Measurements from ENCODE around the gene UBAC1.
"Not testable (repeated sequence)": the region's sequence is repeated elsewhere in the genome, so short reads cannot be mapped to it uniquely, and the experiment has no call there.

DNA sequence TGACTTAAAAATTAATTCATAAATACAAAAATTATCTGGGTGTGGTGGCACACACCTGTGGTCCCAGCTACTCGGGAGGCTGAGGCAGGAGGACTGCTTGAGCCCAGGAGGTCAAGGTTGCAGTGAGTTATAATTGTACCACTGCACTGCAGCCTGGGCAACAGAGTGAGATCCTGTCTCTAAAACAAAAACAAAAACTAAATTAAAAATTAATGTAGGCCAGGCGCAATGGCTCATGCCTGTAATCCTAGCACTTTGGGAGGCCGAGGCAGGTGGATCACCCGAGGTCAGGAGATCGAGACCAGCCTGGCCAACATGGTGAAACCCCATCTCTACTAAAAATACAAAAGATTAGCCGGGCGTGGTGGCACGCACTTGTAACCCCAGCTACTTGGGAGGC, 9.9 kb downstream of the UBAC1 start:
- TF ChIP-seq, protein P1, sequence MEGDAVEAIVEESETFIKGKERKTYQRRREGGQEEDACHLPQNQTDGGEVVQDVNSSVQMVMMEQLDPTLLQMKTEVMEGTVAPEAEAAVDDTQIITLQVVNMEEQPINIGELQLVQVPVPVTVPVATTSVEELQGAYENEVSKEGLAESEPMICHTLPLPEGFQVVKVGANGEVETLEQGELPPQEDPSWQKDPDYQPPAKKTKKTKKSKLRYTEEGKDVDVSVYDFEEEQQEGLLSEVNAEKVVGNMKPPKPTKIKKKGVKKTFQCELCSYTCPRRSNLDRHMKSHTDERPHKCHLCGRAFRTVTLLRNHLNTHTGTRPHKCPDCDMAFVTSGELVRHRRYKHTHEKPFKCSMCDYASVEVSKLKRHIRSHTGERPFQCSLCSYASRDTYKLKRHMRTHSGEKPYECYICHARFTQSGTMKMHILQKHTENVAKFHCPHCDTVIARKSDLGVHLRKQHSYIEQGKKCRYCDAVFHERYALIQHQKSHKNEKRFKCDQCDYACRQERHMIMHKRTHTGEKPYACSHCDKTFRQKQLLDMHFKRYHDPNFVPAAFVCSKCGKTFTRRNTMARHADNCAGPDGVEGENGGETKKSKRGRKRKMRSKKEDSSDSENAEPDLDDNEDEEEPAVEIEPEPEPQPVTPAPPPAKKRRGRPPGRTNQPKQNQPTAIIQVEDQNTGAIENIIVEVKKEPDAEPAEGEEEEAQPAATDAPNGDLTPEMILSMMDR (IDR thresholded peaks at IDR 0.05; ENCODE audit: low read depth, low read length, poor library complexity, severe bottlenecking), result not testable (repeated sequence)
- not testable (repeated sequence) for TF ChIP-seq EZH2phosphoT487 (IDR thresholded peaks at IDR 0.05; ENCODE audit: borderline replicate concordance, low read length)
